CD4-positive, alpha-beta T cell (primary cell): ENCODE measurements around the gene STK32B. TPM values are rescaled to one million over a fixed set of nuclear protein-coding genes. Genes with fewer than 3 reads are reported as not detected.

Experiments used
- ATAC-seq: fragments of 200-7000 bp; cut with Tn5 transposase; one replicate; pipeline ENCODE4 v1.10.0; 2022; ENCODE audit warnings: mild to moderate bottlenecking; ENCODE audit not compliant: poor library complexity
- CTCF ChIA-PET: fragments of 350-600 bp; sonication (Branson Sonifier 250); formaldehyde crosslinking; loops from one replicate; lab custom pipeline; 2021; ENCODE audit warnings: antibody characterized with exemption, inconsistent platforms; lab: Charles Lee
- POLR2A ChIA-PET: fragments of 350-600 bp; sonication (Branson Sonifier 250); formaldehyde crosslinking; loops from one replicate; lab custom pipeline; 2021; ENCODE audit warnings: antibody characterized with exemption, inconsistent platforms; lab: Charles Lee
- DNase-seq, 14 experiments: peaks; one replicate each; pipeline ENCODE4 v3.0.0-alpha.2; 2013 to 2020; ENCODE audit warnings: mixed read lengths in 2 of 14
- H3K27ac ChIP-seq, 2 donors: one replicate each; pipeline versions ENCODE4 v1.5.1 to v1.7.0; 2013; ENCODE audit warnings: low read length in 2 of 2, low read depth in 1 of 2, mild to moderate bottlenecking in 1 of 2
- H3K27me3 ChIP-seq, 2 experiments: 1 replicate in 1 of 2; 2 replicates in 1 of 2; pipeline versions ENCODE4 v1.6.1 to v1.7.0; 2013; ENCODE audit warnings: low read length in 2 of 2, control low read depth in 1 of 2, mild to moderate bottlenecking in 1 of 2, moderate library complexity in 1 of 2; ENCODE audit not compliant: insufficient read depth in 2 of 2, control insufficient read depth in 1 of 2
- H3K36me3 ChIP-seq: one replicate; pipeline ENCODE4 v1.6.1; 2013; ENCODE audit warnings: low read length, control low read depth; ENCODE audit not compliant: insufficient read depth
- H3K4me1 ChIP-seq: one replicate; pipeline ENCODE4 v1.6.1; 2013; ENCODE audit warnings: low read length, control low read depth; ENCODE audit not compliant: insufficient read depth
- H3K4me3 ChIP-seq: one replicate; pipeline ENCODE4 v1.5.1; 2013; ENCODE audit warnings: mild to moderate bottlenecking, low read length, moderate library complexity
- H3K9me3 ChIP-seq, 2 experiments: 1 replicate in 1 of 2; 2 replicates in 1 of 2; pipeline versions ENCODE4 v1.6.1 to v1.7.0; 2013; ENCODE audit warnings: low read length in 2 of 2, mild to moderate bottlenecking in 2 of 2, control low read depth in 1 of 2, moderate library complexity in 1 of 2; ENCODE audit not compliant: control insufficient read depth in 1 of 2, insufficient read depth in 1 of 2
- H3K27ac Mint-ChIP-seq: one replicate; pipeline ENCODE4 v1.8.0; 2020; ENCODE audit warnings: mixed read lengths
- H3K27me3 Mint-ChIP-seq: one replicate; pipeline ENCODE4 v1.8.0; 2021; ENCODE audit warnings: mixed read lengths
- H3K36me3 Mint-ChIP-seq: one replicate; pipeline ENCODE4 v1.8.0; 2021; ENCODE audit warnings: low read depth, mixed read lengths
- H3K4me1 Mint-ChIP-seq: one replicate; pipeline ENCODE4 v1.8.0; 2021; ENCODE audit warnings: low read depth, mixed read lengths
- H3K4me3 Mint-ChIP-seq: one replicate; pipeline ENCODE4 v1.8.0; 2020; ENCODE audit warnings: mild to moderate bottlenecking, mixed read lengths
- H3K9me3 Mint-ChIP-seq: one replicate; pipeline ENCODE4 v1.8.0; 2020; ENCODE audit warnings: mixed read lengths
- intact Hi-C, 2 experiments: fragments of 100-400 bp; cut with DNase I in 1 of 2; cut with micrococcal nuclease in 1 of 2; formaldehyde crosslinking; loops; one replicate each; pipeline versions ENCODE4 v1.15.1 to v1.9.0; 2023 to 2025; cut with DNase I, micrococcal nuclease
- total RNA-seq, 174 experiments: library from RNA in 2 of 174; stranded (reverse) in 2 of 174; gene quantifications; one replicate each; pipeline ENCODE4 v1.2.3 and lab custom pipeline; 2021 to 2026
- TF ChIP-seq, protein P1 (sequence below): fragments of 200-600 bp; IDR thresholded peaks from one replicate; pipeline ENCODE4 v1.8.0; 2022; ENCODE audit warnings: antibody characterized with exemption, mild to moderate bottlenecking

The STK32B gene
- total RNA-seq, 2 experiments from 2014 or later = not detected

DNA sequence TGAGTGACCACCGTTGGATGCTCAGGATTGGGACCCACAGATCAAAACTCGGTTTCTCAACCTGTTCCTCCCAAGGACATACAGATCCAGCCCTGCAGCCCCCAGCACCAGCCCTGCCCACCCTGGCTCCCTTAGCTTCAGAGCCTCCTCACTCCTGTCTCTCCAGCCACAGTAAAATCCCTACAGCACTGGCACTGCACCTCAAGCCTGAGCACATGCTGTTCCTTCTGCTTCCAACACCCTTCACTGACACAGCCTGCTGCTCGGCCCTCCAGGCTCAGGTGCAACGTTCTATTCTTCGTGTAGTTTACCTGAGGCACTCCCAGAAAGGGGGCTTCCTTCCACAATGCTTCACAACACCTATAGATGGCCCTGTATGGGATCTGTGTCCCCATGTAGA lies 493.5 kb downstream of the STK32B start:
- H3K9me3 Mint-ChIP-seq = peaks cover 5% of the 10 kb centered on the region
- H3K4me1 ChIP-seq = no peaks in the 10 kb centered on the region

DNA sequence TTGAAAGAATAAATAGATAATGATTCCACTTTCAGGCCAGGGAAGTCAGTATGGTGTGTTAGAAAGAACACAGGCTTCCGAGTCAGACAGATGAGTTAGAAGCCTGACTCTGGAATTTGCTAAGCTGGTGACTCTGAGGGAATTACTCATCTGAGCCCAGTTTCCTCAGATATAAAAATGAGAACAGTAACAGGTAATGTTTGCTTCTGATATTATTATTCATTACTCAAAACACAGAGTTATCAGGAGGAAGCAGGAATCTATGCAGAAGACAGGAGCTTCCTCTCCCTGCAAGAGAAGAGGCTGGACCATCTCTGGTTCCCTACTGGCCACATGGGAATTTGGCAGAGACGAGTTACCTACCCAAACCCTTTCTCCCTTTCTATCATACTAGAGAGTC lies 494.0 kb downstream of the STK32B start:
- H3K27me3 Mint-ChIP-seq = no peaks in the 10 kb centered on the region
- ChIA-PET CTCF (no interaction called here), POLR2A (no interaction called here)
- no peaks in the 10 kb centered on the region for H3K36me3 Mint-ChIP-seq
- Histone ChIP-seq H3K9me3 (peaks cover 0 to 26% of the 10 kb centered on the region in 2 experiments), H3K27ac (no peak overlapping the region), H3K36me3 (no peaks in the 10 kb centered on the region), H3K4me3 (no peak overlapping the region), H3K27me3 (no peaks in the 10 kb centered on the region), H3K4me1 (no peaks in the 10 kb centered on the region)
- TF ChIP-seq, protein P1, sequence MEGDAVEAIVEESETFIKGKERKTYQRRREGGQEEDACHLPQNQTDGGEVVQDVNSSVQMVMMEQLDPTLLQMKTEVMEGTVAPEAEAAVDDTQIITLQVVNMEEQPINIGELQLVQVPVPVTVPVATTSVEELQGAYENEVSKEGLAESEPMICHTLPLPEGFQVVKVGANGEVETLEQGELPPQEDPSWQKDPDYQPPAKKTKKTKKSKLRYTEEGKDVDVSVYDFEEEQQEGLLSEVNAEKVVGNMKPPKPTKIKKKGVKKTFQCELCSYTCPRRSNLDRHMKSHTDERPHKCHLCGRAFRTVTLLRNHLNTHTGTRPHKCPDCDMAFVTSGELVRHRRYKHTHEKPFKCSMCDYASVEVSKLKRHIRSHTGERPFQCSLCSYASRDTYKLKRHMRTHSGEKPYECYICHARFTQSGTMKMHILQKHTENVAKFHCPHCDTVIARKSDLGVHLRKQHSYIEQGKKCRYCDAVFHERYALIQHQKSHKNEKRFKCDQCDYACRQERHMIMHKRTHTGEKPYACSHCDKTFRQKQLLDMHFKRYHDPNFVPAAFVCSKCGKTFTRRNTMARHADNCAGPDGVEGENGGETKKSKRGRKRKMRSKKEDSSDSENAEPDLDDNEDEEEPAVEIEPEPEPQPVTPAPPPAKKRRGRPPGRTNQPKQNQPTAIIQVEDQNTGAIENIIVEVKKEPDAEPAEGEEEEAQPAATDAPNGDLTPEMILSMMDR = no peak
- ATAC-seq (no peak), DNase-seq (no peak)
- intact Hi-C loops = no loop called here
- H3K27ac Mint-ChIP-seq = no peak overlapping the region
- H3K4me3 Mint-ChIP-seq = no peak overlapping the region
- no peaks in the 10 kb centered on the region for H3K4me1 Mint-ChIP-seq
- peaks cover 6% of the 10 kb centered on the region for H3K9me3 Mint-ChIP-seq

More for the DNA sequence above, 493.5 kb downstream of the STK32B start:
- intact Hi-C loops = no loop called here
- H3K27me3 ChIP-seq = no peaks in the 10 kb centered on the region
- H3K36me3 ChIP-seq = no peaks in the 10 kb centered on the region
- CTCF ChIA-PET = no interaction called here
- H3K4me3 ChIP-seq = no peak overlapping the region
- no peak overlapping the region for H3K27ac ChIP-seq
- Mint-ChIP-seq H3K4me1 (no peaks in the 10 kb centered on the region), H3K4me3 (no peak overlapping the region), H3K27me3 (no peaks in the 10 kb centered on the region), H3K36me3 (no peaks in the 10 kb centered on the region), H3K27ac (no peak overlapping the region)
- no peak for DNase-seq
- no peak for ATAC-seq
- POLR2A ChIA-PET = no interaction called here
- TF ChIP-seq, protein P1 = no peak
- H3K9me3 ChIP-seq = peaks cover 0 to 26% of the 10 kb centered on the region in 2 experiments

GRCh38 chr4:5547651-5548249 lies 496.5 kb downstream of the STK32B start:
- H3K36me3 Mint-ChIP-seq = no peaks in the 10 kb centered on the region
- Histone ChIP-seq H3K27me3 (no peaks in the 10 kb centered on the region), H3K27ac (no peak overlapping the region), H3K4me3 (no peak overlapping the region), H3K36me3 (no peaks in the 10 kb centered on the region), H3K9me3 (peaks cover 0 to 25% of the 10 kb centered on the region in 2 experiments), H3K4me1 (no peaks in the 10 kb centered on the region)
- no peak overlapping the region for H3K4me3 Mint-ChIP-seq
- POLR2A ChIA-PET = no interaction called here
- intact Hi-C loops = no loop called here
- ATAC-seq = no peak
- DNase-seq = no peak
- no peaks in the 10 kb centered on the region for H3K4me1 Mint-ChIP-seq
- H3K27me3 Mint-ChIP-seq = peaks cover 5% of the 10 kb centered on the region
- H3K9me3 Mint-ChIP-seq = peaks cover 14% of the 10 kb centered on the region
- TF ChIP-seq, protein P1 = no peak
- CTCF ChIA-PET = no interaction called here
- no peak overlapping the region for H3K27ac Mint-ChIP-seq

Other genes with a start within 250 kb of the STK32B start
- not detected for gene MSX1, start 191.8 kb upstream of the STK32B start, total RNA-seq
- gene CYTL1, start 32.0 kb upstream of the STK32B start, total RNA-seq = not detected